ENCODE data around the gene TBXA2R. TPM values are rescaled to one million over a fixed set of nuclear protein-coding genes. Genes with fewer than 3 reads are reported as not detected.
"Not testable (repeated sequence)": the region's sequence is repeated elsewhere in the genome, so short reads cannot be mapped to it uniquely, and the experiment has no call there.

TBXA2R gene
- total RNA-seq, 1 experiment from 2014 or later = 0.15 TPM

- Histone ChIP-seq H3K79me2 (ENCODE audit: low read length) (no peaks in the 10 kb centered on the region), H3K27ac (ENCODE audit: low read length) (no peak overlapping the region), H3K4me1 (ENCODE audit: low read length) (no peaks in the 10 kb centered on the region), H4K20me1 (ENCODE audit: insufficient read depth, low read depth, low read length) (no peaks in the 10 kb centered on the region), H2AFZ (ENCODE audit: low read length) (no peak overlapping the region), H3K9me3 (ENCODE audit: low read length) (peaks cover 10% of the 10 kb centered on the region; the same call in 1 of the 2 replicates), H3K4me3 (ENCODE audit: low read length) (no peak overlapping the region), H3K9ac (ENCODE audit: low read length) (no peak overlapping the region), H3K36me3 (ENCODE audit: insufficient read depth, low read length) (no peaks in the 10 kb centered on the region), H3K4me2 (ENCODE audit: low read depth, low read length, poor library complexity, severe bottlenecking) (no peak overlapping the region), H3K27me3 (ENCODE audit: low read length) (no peaks in the 10 kb centered on the region), H3K9me2 (replicated peaks; ENCODE audit: insufficient read depth, low read length) (no peaks in the 10 kb centered on the region)
- DNase-seq = peak; percentile 10
Measured at GRCh38 chr19:3586707-3587346, 19.8 kb downstream of the TBXA2R start.

- Histone ChIP-seq H3K4me2 (ENCODE audit: low read depth, low read length, poor library complexity, severe bottlenecking) (no peak overlapping the region), H3K9me2 (replicated peaks; ENCODE audit: insufficient read depth, low read length) (no peaks in the 10 kb centered on the region), H2AFZ (ENCODE audit: low read length) (no peak overlapping the region), H3K27ac (ENCODE audit: low read length) (no peak overlapping the region), H3K79me2 (ENCODE audit: low read length) (no peaks in the 10 kb centered on the region), H3K36me3 (ENCODE audit: insufficient read depth, low read length) (no peaks in the 10 kb centered on the region), H4K20me1 (ENCODE audit: insufficient read depth, low read depth, low read length) (no peaks in the 10 kb centered on the region), H3K4me1 (ENCODE audit: low read length) (no peaks in the 10 kb centered on the region), H3K9me3 (ENCODE audit: low read length) (peaks cover 7% of the 10 kb centered on the region; the same call in 1 of the 2 replicates), H3K27me3 (ENCODE audit: low read length) (no peaks in the 10 kb centered on the region), H3K9ac (ENCODE audit: low read length) (no peak overlapping the region), H3K4me3 (ENCODE audit: low read length) (no peak overlapping the region)
- peak; percentile 66 for DNase-seq
Measured at GRCh38 chr19:3586127-3586626, 20.5 kb downstream of the TBXA2R start.

- H3K9me3 ChIP-seq (ENCODE audit: low read length) = peaks cover 4% of the 10 kb centered on the region; the same call in 1 of the 2 replicates
- H4K20me1 ChIP-seq (ENCODE audit: insufficient read depth, low read depth, low read length) = no peaks in the 10 kb centered on the region
- no peaks in the 10 kb centered on the region for H3K27me3 ChIP-seq (ENCODE audit: low read length)
- H3K9me2 ChIP-seq (replicated peaks; ENCODE audit: insufficient read depth, low read length) = no peaks in the 10 kb centered on the region
- no peak within 1 kb of the TSS for H3K9ac ChIP-seq (ENCODE audit: low read length)
- H3K4me3 ChIP-seq (ENCODE audit: low read length) = no peak within 1 kb of the TSS
- DNase-seq = peak; percentile 10
- H3K4me2 ChIP-seq (ENCODE audit: low read depth, low read length, poor library complexity, severe bottlenecking) = no peak within 1 kb of the TSS
- H3K27ac ChIP-seq (ENCODE audit: low read length) = no peak within 1 kb of the TSS
- no peak within 1 kb of the TSS for H2AFZ ChIP-seq (ENCODE audit: low read length)
- H3K4me1 ChIP-seq (ENCODE audit: low read length) = no peaks in the 10 kb centered on the region
- H3K79me2 ChIP-seq (ENCODE audit: low read length) = no peaks in the 10 kb centered on the region
- H3K36me3 ChIP-seq (ENCODE audit: insufficient read depth, low read length) = no peaks in the 10 kb centered on the region
Measured at GRCh38 chr19:3585301-3586126, 21.2 kb downstream of the TBXA2R start, which contains the start of gene GIPC3. Gene GIPC3 (plus strand): TSS chr19:3585478. CDS start chr19:3585598, 120 bp downstream.

GRCh38 chr19:3584036-3584802, 22.5 kb downstream of the TBXA2R start:
- H3K9me2 ChIP-seq (replicated peaks; ENCODE audit: insufficient read depth, low read length); H2AFZ ChIP-seq (ENCODE audit: low read length); H3K9me3 ChIP-seq (ENCODE audit: low read length); H3K9ac ChIP-seq (ENCODE audit: low read length); H3K4me3 ChIP-seq (ENCODE audit: low read length); H3K27me3 ChIP-seq (ENCODE audit: low read length); H3K36me3 ChIP-seq (ENCODE audit: insufficient read depth, low read length); H3K4me2 ChIP-seq (ENCODE audit: low read depth, low read length, poor library complexity, severe bottlenecking); H3K27ac ChIP-seq (ENCODE audit: low read length); H3K79me2 ChIP-seq (ENCODE audit: low read length); H3K4me1 ChIP-seq (ENCODE audit: low read length); H4K20me1 ChIP-seq (ENCODE audit: insufficient read depth, low read depth, low read length): not testable (repeated sequence)
- peak; percentile 29 for DNase-seq

- H3K9me3 ChIP-seq (ENCODE audit: low read length); H3K9me2 ChIP-seq (replicated peaks; ENCODE audit: insufficient read depth, low read length); H3K9ac ChIP-seq (ENCODE audit: low read length); H4K20me1 ChIP-seq (ENCODE audit: insufficient read depth, low read depth, low read length); H2AFZ ChIP-seq (ENCODE audit: low read length); H3K27me3 ChIP-seq (ENCODE audit: low read length); H3K79me2 ChIP-seq (ENCODE audit: low read length); H3K36me3 ChIP-seq (ENCODE audit: insufficient read depth, low read length); H3K4me1 ChIP-seq (ENCODE audit: low read length); H3K27ac ChIP-seq (ENCODE audit: low read length); H3K4me3 ChIP-seq (ENCODE audit: low read length); H3K4me2 ChIP-seq (ENCODE audit: low read depth, low read length, poor library complexity, severe bottlenecking): not testable (repeated sequence)
- peak; percentile 37 for DNase-seq
Measured at GRCh38 chr19:3581792-3582191, 24.9 kb downstream of the TBXA2R start.

- H3K27ac ChIP-seq (ENCODE audit: low read length) = no peak overlapping the region
- no peak overlapping the region for H3K9ac ChIP-seq (ENCODE audit: low read length)
- H3K79me2 ChIP-seq (ENCODE audit: low read length) = no peaks in the 10 kb centered on the region
- H3K27me3 ChIP-seq (ENCODE audit: low read length) = no peaks in the 10 kb centered on the region
- no peaks in the 10 kb centered on the region for H3K4me1 ChIP-seq (ENCODE audit: low read length)
- H4K20me1 ChIP-seq (ENCODE audit: insufficient read depth, low read depth, low read length) = peaks cover 1% of the 10 kb centered on the region; the same call in 1 of the 2 replicates
- H3K4me3 ChIP-seq (ENCODE audit: low read length) = no peak overlapping the region
- no peaks in the 10 kb centered on the region for H3K9me3 ChIP-seq (ENCODE audit: low read length)
- DNase-seq = peak; percentile 40
- 0 out of 2 replicates have a peak, but pooled peaks cover 4% of the 10 kb centered on the region for H3K36me3 ChIP-seq (ENCODE audit: insufficient read depth, low read length)
- no peak overlapping the region for H3K4me2 ChIP-seq (ENCODE audit: low read depth, low read length, poor library complexity, severe bottlenecking)
- H2AFZ ChIP-seq (ENCODE audit: low read length) = no peak overlapping the region
- H3K9me2 ChIP-seq (replicated peaks; ENCODE audit: insufficient read depth, low read length) = no peaks in the 10 kb centered on the region
Measured at GRCh38 chr19:3580156-3580934, 26.3 kb downstream of the TBXA2R start.

- Histone ChIP-seq H3K4me1 (ENCODE audit: low read length) (peaks cover 2% of the 10 kb centered on the region; the same call in 1 of the 2 replicates), H3K79me2 (ENCODE audit: low read length) (peaks cover 2% of the 10 kb centered on the region; the same call in 1 of the 2 replicates), H3K9ac (ENCODE audit: low read length) (no peak overlapping the region), H3K9me2 (replicated peaks; ENCODE audit: insufficient read depth, low read length) (no peaks in the 10 kb centered on the region), H3K9me3 (ENCODE audit: low read length) (no peaks in the 10 kb centered on the region), H4K20me1 (ENCODE audit: insufficient read depth, low read depth, low read length) (peaks cover 7% of the 10 kb centered on the region; the same call in 1 of the 2 replicates), H3K27ac (ENCODE audit: low read length) (no peak overlapping the region), H3K27me3 (ENCODE audit: low read length) (no peaks in the 10 kb centered on the region), H3K36me3 (ENCODE audit: insufficient read depth, low read length) (peaks cover 10% of the 10 kb centered on the region; the same call in 1 of the 2 replicates), H3K4me3 (ENCODE audit: low read length) (no peak overlapping the region), H3K4me2 (ENCODE audit: low read depth, low read length, poor library complexity, severe bottlenecking) (no peak overlapping the region), H2AFZ (ENCODE audit: low read length) (no peak overlapping the region)
- DNase-seq = peak; percentile 27
Measured at GRCh38 chr19:3578390-3578789, 28.3 kb downstream of the TBXA2R start.

Measured in Karpas-422 (cell line).